Inflammatory macrophage treated with lipopolysaccharide for 4 hours (primary cell): ENCODE data around the gene PATE1.
"Not testable (repeated sequence)": the region's sequence is repeated elsewhere in the genome, so short reads cannot be mapped to it uniquely, and the experiment has no call there.

Source experiments
- DNase-seq: peaks from one replicate; pipeline ENCODE4 v3.0.0-alpha.2; 2020

The PATE1 gene, protein sequence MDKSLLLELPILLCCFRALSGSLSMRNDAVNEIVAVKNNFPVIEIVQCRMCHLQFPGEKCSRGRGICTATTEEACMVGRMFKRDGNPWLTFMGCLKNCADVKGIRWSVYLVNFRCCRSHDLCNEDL

DNA sequence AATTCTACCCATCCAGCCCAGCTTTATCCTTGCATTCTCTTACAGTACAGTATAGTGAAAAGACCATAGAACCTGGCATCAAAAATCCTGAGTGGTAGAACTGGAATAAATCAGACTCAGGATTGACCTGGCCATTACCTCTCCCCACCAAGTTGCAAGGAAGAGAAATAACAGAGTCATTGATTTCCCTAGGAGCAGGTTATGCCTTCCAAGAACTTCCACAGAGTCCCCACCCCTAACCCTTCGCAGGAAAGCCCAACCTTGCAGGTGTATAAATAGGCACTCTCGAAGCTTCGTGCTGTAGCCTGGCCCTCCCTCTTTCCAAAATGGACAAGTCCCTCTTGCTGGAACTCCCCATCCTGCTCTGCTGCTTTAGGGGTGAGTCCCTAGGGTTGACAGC is at the start of gene PATE1:
PATE1 (plus strand) TSS at position 301 of the 400 bp plus-strand sequence; CDS start at position 327, 26 bp downstream.
- DNase-seq, result no peak

DNA sequence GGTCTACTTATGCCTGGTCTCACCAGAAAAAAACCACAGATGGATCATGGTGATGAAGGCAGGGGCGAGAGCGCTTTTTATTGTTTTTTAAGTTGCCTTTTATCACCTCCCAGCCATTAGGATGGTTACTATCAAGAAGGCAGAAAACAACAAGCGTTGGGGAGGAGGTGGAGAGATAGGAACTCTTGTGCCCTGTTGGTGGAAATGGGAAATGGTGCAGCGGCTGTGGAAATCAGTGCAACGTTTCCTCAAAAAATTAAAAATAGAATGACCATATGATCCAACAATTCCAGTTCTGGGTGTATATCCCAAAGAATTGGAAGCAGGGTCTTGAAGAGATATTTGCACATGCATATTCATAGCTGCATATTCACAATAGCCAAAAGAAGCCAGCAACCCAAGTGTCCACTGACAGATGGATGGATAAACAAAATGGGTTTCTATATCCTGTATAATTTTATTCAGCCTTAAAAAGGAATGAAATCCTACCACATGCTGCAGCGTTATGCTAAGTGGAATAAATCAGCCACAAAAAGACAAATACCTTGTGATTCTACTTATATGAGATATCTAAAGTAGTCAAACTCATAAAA is 45.0 kb upstream of the PATE1 start:
- DNase-seq, result no peak

DNA sequence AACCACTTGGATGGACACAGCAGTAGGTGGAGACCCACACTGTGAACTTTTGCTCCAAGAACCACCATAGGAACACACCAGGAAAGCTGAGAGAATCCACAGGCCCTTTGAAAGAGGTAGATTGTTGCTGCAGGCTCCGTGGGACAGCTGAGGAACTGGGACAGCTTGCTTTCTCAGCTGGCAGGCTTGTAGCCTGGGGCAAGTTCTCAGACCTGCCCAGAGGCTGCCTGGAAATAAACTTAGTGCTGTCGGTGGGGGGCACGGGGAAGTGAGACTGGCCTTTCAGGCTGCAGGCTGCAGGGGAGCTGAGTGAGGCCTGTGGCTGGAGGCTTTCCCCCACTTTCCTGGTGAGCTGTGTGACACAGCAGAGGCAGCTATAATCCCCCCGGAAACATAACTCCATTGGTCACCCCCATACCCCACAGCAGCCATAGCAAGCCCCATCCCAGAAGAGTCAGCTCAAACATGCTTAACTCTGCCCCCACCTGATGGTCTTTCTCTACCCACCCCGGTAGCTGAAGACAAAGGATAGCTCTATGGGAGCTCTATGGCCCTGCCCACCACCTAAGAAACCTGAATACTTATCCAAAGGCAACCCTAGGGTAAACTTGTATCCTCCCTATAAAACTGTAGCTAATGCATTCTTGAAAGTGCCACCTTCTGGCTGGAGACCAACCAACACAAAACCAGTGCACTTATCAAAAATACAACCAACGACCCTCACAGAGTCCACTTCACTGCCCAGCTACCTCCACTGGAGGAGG is 44.0 kb upstream of the PATE1 start:
- no peak for DNase-seq

DNA sequence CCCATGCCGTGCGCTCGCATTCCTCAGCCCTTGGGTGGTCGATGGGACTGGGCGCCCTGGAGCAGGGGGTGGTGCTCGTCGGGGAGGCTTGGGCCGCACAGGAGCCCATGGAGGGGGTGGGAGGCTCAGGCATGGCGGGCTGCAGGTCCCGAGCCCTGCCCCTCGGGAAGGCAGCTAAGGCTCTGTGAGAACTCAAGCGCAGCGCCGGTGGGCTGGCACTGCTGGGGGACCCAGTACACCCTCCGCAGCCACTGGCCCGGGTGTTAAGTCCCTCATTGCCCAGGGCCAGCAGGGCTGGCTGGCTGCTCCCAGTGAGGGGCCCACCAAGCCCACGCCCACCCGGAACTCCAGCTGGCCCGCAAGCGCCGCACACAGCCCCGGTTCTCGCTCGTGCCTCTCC is 41.4 kb upstream of the PATE1 start:
- not testable (repeated sequence) for DNase-seq

DNA sequence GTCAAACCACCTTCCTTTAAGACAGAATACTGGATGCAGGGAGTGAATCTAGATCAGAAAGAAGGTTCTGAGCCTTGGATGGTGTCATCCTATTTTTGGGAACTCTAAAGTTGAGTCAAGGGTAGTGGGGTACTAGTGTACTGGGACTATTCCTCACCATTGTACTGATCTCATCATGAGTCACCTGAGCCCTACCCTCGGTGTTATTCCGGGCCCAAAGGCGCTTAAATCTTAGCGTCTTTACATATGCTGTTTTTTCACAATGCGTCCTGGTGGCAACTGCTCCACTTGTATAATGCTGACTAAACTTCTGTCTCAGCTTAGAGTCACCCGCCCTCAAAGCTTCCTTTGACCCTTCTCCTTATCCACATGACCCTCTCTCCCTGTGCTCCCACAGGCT is 25.3 kb upstream of the PATE1 start:
- no peak for DNase-seq

DNA sequence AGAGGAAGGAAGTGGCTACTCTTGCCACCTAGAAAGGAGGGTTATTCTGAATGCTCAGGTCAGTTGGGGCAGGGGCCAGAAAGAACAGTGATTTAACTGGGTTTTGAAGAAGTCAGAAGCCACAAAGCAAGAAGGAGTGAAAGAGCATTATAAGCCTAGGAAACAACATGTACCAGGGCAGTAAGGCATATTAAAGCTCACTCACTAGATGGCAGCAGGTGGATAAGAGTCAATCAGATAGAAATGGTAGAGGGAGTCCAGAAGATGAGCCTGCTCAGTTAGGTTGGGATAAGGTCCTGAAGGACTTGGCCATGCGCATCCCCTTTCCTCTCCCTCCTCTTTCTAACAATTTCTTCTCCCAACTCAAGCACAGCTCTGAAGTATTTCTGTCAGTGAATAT is 22.0 kb upstream of the PATE1 start:
- no peak for DNase-seq

DNA sequence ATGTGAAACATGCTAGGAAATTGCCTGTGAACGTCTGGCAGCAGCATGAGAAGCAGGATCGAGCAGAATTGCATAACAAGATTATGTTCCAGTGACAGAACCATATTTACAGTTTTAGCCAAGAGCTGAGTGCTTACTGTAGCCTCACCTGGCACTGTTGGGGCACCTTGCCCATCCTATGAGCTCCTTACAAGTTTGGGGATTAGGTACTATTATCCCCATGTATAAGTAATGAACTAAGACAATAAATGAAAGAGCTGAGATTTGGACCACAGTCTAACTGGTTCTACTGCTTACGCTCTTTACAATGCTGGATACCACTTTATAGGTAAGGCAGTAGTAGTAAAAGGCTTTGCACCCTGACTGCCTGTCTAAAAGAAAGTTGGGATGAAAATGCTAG is 17.1 kb upstream of the PATE1 start:
- no peak for DNase-seq

DNA sequence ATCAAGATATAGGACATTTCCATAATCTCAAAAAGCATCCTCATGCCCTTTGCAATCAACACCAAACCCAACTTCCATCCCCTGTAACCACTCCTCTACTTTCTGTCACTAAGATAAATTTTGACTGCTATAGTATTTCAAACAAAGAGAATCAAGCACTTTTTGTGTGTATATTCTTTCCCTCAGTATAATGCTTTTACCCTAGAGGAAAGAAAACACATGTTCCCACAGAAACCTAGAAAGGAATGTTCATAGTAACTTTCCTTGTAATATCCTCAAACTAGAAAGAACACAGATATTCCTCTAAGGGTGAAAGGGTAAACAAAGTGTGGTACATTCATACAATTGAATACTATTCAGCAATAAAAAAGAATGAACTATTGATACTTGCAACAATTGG is 5.5 kb upstream of the PATE1 start:
- DNase-seq, result no peak

DNA sequence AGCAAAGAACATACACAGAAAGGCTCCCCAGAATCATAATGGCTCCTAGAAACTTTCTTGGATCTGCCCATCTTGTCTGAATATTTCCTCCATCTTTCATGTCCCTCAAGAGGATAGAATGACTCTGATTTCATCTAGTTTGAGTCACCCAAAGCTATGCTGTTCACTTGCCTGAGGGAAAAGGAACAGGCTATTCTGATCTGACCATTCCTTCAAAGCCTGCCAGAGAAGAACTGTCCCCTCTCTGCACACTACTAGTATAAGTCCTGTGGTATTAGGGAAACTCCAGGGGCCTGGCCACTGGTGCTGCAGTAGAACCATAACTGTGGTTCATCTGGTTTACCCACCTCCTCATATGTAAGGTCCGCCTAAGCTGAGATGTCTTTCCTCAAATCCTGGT is 2.4 kb upstream of the PATE1 start:
- no peak for DNase-seq

DNA sequence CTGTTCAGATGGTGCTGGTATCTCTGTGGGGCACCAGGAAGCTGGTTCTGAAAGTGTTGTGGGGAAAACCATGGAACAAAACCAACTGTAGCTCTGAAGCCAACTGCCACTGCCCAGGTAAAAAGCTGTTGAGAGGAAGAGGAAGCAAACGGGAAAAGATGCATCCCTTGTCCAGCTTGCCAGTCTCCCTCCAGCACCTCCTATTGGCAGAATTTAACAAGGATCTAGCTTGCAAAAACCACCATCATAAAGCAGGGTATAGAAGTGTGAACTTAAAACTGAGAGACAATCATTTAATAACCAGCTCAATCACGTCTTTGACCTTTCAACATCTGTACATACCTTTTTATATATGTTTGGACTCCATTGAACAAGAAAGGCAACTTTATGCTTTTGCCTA is 4.5 kb downstream of the PATE1 start:
- no peak for DNase-seq

DNA sequence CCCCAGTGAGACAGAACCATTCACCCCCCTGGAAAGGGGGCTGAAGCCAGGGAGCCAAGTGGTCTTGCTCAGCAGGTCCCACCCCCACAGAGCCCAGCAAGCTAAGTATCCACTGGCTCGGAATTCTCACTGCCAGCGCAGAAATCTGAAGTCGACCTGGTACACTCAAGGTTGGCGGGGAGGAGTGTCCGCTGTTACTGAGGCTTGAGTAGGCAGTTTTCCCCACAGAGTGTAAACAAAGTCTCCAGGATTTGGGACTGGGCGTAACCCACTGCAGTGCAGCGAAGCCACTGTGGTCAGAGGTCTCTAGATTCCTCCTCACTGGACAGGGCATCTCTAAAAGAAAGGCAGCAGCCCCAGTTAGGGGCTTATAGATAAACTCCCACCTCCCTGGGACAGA is 10.0 kb downstream of the PATE1 start:
- no peak for DNase-seq

DNA sequence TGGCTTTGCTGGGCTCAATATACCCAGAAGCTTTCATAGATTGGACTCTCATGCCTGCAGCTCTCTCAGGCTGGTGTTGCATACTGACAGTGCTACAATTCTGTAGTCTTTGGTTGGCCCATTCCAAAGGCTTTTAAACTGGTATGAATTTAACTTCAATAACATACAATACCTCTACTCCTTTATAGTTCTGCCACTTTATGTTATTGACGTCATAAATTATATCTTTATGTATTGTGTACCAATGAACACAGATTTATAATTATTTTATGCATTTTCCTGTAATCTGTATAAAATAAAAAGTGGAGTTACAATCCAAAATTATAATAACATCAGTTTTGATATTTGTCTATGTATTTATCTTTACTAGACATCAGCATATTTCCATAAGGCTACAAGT is 16.4 kb downstream of the PATE1 start:
- no peak for DNase-seq

DNA sequence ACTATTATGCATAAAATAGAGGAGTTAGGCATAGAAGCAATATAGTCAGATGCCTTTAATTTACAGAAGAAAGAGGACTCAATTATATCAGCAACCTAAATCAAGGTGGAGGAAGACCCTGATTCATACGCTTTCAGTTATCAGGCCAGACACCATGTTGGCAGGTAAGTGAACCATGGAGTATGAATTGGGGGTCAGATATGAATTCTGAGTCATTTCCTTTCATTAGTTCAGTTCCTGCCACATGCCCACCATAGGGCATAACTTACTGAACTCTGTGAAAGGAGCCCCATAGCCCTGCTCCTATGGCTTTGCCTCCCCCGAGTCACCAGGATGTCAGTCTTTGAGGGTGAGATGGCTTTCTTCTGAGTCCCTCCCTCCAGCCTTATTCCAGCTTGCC is 17.4 kb downstream of the PATE1 start:
- no peak for DNase-seq

DNA sequence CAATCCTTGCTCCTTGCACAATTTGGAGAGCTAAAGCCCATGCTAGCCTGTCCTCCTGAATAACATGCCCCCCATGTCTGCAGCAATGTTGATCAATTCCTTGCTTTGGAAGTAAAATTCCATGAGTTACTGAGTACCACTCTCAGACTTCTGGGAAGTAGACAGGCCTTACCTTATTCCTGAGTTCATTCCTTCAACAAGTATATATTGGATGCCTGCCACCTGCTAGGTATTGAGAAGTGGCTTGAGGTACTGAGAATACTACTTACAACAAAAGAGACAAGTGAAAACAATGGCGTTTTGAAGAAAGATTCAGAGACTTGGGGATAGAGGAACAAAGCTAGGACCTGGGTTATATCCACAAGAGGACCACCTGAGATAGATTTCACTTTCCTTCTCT is 20.2 kb downstream of the PATE1 start:
- no peak for DNase-seq

DNA sequence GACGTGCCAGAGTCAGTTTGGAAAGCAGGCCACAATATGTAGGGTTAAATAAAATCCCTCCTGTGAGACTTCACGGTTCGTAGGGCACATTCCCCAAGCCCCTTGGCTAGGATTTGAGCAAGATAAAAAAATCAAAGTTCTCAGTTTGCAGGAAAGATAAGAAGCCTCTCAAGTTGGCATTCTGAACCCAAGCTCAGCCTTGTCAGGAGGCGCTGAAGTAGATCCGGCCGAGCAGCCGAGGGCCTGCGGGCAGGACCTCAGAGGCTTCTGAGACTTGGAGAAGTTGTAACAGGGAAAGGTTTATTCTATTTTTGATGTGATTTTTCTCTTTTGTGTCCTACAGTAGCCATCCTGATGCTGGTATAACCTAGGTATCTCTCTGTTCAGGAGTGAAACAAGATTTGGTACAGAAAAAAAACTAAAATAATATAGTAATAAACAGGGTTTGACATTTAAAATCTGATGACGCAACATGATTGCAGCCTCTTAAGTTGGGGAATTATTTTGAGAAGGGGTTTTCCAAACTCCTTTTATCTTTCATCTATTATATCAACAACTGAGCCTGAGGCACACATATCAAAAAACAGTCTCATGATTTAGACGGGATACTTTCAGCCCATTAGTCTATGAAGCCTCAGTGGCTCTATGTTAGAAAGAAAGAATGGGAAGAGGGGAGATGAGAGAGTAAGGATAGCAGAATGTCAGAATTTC is 22.4 kb downstream of the PATE1 start:
- DNase-seq, result no peak

DNA sequence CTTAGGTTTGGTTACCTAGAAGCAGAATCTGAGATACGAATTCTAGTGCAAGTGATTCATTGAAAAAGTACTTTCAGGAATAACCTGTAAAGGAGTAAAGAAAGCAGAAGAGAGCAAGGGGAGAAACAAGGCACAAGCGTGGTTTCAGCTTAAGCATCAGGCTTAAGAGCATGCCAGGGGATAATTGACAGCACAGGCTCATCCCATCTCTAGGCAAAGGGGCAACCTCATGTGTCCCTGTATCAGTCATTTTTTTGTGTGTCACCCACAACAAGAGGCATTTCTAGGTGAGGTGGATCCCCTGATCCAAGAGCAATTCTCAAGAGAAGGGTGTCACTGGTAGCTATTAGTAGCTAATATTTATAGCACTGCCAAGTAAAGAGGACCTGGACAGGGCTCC is 24.5 kb downstream of the PATE1 start:
- DNase-seq, result no peak

DNA sequence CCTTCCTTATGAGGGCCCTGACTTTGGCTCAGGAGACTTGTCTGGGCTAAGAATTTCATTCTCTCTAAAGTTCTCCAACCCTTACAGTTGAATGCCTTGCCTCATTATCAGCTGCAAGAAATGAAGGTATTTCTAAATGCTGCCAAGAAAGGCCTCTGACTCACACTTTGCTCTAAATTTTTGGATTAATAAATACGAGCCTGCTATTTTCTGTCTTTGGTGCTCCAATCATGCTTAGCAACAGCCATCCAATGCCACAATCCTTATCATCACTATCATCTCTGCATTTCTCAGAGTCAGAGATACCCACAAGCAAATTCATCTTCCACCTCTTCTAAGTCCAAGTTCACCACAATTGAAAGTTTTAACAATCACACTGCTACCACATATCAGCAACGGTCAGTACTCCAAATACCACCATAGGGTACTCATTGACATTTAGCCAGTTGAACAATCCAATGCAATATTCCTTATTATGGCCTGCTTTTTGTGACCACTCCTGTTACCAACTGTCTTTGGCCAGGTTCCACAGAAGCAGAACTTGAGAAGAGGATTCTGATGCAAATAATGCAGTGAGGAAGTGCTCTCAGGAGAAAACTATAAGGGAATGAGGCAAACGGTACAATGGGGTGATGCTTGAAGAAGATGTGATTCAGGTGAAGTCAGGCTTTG is 26.9 kb downstream of the PATE1 start:
- no peak for DNase-seq

DNA sequence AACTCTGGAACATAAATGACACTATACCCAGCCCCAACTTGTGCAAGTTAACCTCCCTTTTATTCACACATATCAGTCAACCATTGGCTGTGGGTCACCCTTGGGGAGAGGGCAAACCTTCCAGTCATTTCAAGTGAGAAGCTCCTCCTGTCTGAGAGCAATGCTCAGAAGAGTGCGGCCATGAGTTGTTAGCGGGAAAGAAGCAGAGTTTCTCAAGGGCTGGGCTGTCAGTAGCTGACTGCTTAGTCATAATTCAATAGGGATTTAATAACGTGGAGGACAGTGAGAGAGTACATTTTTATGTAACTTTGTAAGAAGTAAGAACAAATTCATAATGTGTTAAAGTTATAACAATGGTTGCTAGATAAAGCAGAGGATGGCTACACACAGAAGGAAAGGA is 27.4 kb downstream of the PATE1 start:
- DNase-seq, result no peak

DNA sequence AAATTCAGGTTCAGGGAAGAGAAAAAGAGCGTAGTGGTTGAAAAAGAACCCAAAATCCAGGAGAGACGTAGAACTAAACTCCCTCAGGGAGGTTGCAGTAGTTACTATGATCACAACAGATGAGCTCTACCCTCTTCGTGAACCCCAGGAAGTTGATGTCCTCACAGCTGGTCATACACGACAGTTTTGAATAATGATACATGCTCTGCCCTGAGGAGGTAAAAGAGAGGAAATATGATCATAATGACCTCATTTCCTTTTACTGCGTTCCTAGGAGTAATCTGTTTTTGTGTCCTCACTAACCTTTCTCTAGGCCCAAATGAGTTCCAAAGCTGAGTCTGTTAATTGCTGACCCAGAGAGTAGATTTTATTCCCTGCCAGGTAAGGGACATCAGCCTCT is 31.2 kb downstream of the PATE1 start:
- DNase-seq, result no peak

DNA sequence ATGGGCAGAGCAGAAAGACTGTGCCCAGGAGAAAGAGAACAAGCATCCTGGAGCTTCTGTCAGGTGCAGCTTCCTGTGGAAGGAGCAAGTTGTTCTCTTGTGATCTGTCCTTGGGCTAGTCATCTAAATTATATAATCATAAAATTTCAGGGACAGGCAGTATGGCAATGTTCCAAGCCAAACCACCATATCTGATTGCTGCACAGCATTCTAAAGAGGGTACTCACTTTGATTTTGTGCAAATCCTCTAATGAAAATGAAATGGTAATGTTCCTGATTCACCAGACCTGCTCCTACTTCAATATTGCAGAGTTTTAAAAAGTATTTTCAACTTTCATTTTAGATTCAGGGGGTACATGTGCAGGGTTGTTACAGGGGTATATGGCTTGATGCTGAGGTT is 32.6 kb downstream of the PATE1 start, which contains the start of gene PATE2:
PATE2 (minus strand) TSS at position 101 of the 400 bp plus-strand sequence; CDS start at position 46, 55 bp downstream.
- no peak for DNase-seq

DNA sequence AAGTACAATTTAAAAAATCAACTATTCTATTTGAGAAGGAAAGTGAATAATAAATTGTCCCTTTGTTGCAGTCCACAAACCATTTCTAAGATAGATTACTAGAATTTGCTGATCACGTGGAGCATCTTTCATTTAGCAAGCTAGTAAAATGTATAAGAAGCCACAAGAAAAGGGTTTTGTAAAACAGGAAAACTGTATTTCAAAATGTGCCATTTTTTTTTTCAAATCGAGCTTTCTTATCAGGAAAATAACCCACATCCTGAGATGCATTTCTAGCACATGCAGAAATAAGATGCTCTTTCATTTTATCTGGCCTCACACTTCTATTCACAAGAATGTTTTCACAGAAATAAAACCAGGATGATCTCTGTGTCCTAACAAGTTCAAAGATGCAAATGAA is 38.6 kb downstream of the PATE1 start:
- no peak for DNase-seq

DNA sequence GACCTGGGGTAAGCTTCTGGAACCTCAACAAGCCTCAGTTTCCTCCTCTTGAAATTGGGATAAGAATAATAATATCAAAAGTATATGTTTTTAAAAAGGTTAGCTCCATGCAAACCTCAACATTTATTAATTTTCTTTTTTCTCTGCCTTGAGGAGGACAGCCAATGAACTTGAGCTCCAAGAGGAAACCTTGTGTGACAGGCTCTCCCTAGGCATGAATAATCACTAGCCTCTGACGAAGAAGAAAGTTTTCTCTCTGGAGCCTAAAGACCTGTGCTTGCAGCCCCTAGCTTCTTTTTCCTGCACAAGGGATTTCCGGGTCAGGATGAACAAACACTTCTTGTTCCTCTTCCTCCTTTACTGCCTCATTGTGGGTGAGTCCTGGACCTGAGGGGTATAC is 41.7 kb downstream of the PATE1 start, which contains the start of gene PATE3:
PATE3 (plus strand) TSS at position 301 of the 400 bp plus-strand sequence; CDS start at position 326, 25 bp downstream.
- no peak for DNase-seq

DNA sequence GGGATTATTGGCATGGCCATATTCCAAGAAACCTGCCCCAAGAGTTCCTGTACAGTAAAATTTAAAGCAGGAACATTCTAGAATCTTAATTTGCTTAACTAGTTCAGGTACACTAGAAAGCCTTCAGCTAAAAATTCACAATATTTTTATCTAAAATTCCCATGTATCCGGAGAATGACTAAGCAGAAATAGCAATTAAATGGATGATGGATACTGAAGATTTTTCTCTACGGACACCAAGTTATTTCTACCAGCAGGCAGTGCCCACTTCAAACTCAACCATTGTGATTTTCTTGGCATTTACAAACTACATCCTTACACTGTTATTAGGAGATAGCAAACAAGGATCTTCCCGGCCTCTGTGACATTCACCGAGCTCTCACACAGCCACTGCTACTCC is 44.7 kb downstream of the PATE1 start:
- no peak for DNase-seq
